Measurements from ENCODE around the gene LRP8. TPM values are rescaled to one million over a fixed set of nuclear protein-coding genes. Genes with fewer than 3 reads are reported as not detected.

Gene LRP8
- total RNA-seq, 1 donor from 2014 or later: 19.9 TPM

GRCh38 chr1:53369761-53370160 is 41.9 kb upstream of the LRP8 start:
- no peak for TF ChIP-seq CTCF (IDR thresholded peaks at IDR 0.05; ENCODE audit: unreplicated experiment)

GRCh38 chr1:53369034-53369750 is 41.3 kb upstream of the LRP8 start:
- Mint-ChIP-seq H3K27me3 (ENCODE audit: low read depth) (no peaks in the 10 kb centered on the region), H3K27ac (no peak overlapping the region), H3K36me3 (no peaks in the 10 kb centered on the region), H3K4me1 (peaks cover 19% of the 10 kb centered on the region), H3K4me3 (no peak overlapping the region), H3K9me3 (no peaks in the 10 kb centered on the region)
- TF ChIP-seq CTCF (IDR thresholded peaks at IDR 0.05; ENCODE audit: unreplicated experiment): no peak
- DNase-seq (ENCODE audit: low spot score in 2 of 2, unreplicated experiment in 2 of 2): peak; percentile 2 to 34

More at GRCh38 chr1:53369761-53370160, 41.9 kb upstream of the LRP8 start:
- H3K9me3 Mint-ChIP-seq: no peaks in the 10 kb centered on the region
- H3K36me3 Mint-ChIP-seq: no peaks in the 10 kb centered on the region
- H3K27me3 Mint-ChIP-seq (ENCODE audit: low read depth): no peaks in the 10 kb centered on the region
- H3K4me1 Mint-ChIP-seq: peaks cover 20% of the 10 kb centered on the region
- H3K4me3 Mint-ChIP-seq: no peak overlapping the region
- H3K27ac Mint-ChIP-seq: no peak overlapping the region
- DNase-seq (ENCODE audit: low spot score in 2 of 2, unreplicated experiment in 2 of 2): peak in 1 of 2 experiments; percentile 32

GRCh38 chr1:53368314-53369033 is 40.6 kb upstream of the LRP8 start:
- H3K4me1 Mint-ChIP-seq: peaks cover 19% of the 10 kb centered on the region
- DNase-seq (ENCODE audit: low spot score in 2 of 2, unreplicated experiment in 2 of 2): peak; percentile 12 to 33
- no peak overlapping the region for H3K27ac Mint-ChIP-seq
- H3K4me3 Mint-ChIP-seq: no peak overlapping the region
- H3K36me3 Mint-ChIP-seq: no peaks in the 10 kb centered on the region
- no peaks in the 10 kb centered on the region for H3K27me3 Mint-ChIP-seq (ENCODE audit: low read depth)
- TF ChIP-seq CTCF (IDR thresholded peaks at IDR 0.05; ENCODE audit: unreplicated experiment): no peak
- H3K9me3 Mint-ChIP-seq: no peaks in the 10 kb centered on the region

GRCh38 chr1:53367503-53368313 is 39.8 kb upstream of the LRP8 start:
- Mint-ChIP-seq H3K27ac (no peak overlapping the region), H3K9me3 (no peaks in the 10 kb centered on the region), H3K4me3 (no peak overlapping the region), H3K4me1 (peaks cover 19% of the 10 kb centered on the region), H3K27me3 (ENCODE audit: low read depth) (no peaks in the 10 kb centered on the region), H3K36me3 (no peaks in the 10 kb centered on the region)
- TF ChIP-seq CTCF (IDR thresholded peaks at IDR 0.05; ENCODE audit: unreplicated experiment): no peak
- peak; percentile 11 to 24 for DNase-seq (ENCODE audit: low spot score in 2 of 2, unreplicated experiment in 2 of 2)

- Mint-ChIP-seq H3K27ac (no peak overlapping the region), H3K27me3 (ENCODE audit: low read depth) (no peaks in the 10 kb centered on the region), H3K4me3 (no peak overlapping the region), H3K4me1 (peaks cover 19% of the 10 kb centered on the region), H3K36me3 (no peaks in the 10 kb centered on the region), H3K9me3 (no peaks in the 10 kb centered on the region)
- DNase-seq (ENCODE audit: low spot score in 2 of 2, unreplicated experiment in 2 of 2): peak; percentile 3 to 26
- TF ChIP-seq CTCF (IDR thresholded peaks at IDR 0.05; ENCODE audit: unreplicated experiment): no peak
Observed at GRCh38 chr1:53366901-53367502, 39.1 kb upstream of the LRP8 start.

Data from mesothelial cell of epicardium (in vitro differentiated cells).